Daoy (cell line): ENCODE results near the gene ALKBH5. TPM values are rescaled to one million over a fixed set of nuclear protein-coding genes. Genes with fewer than 3 reads are reported as not detected.
"Not testable (repeated sequence)": the region's sequence is repeated elsewhere in the genome, so short reads cannot be mapped to it uniquely, and the experiment has no call there.

Experiments used
- DNase-seq: peaks from one replicate; pipeline ENCODE4 v3.0.0-alpha.2; 2015; ENCODE audit warnings: low read depth
- total RNA-seq: library from RNA; depleted of rRNA; stranded (reverse); fragments of >200 nt; shearing (Covaris generic); gene quantifications from 2 replicates; pipeline ENCODE4 v1.2.3, GENCODE V29; 2014

The ALKBH5 gene
- total RNA-seq, 1 experiment from 2014 or later = 88.0 TPM

DNA sequence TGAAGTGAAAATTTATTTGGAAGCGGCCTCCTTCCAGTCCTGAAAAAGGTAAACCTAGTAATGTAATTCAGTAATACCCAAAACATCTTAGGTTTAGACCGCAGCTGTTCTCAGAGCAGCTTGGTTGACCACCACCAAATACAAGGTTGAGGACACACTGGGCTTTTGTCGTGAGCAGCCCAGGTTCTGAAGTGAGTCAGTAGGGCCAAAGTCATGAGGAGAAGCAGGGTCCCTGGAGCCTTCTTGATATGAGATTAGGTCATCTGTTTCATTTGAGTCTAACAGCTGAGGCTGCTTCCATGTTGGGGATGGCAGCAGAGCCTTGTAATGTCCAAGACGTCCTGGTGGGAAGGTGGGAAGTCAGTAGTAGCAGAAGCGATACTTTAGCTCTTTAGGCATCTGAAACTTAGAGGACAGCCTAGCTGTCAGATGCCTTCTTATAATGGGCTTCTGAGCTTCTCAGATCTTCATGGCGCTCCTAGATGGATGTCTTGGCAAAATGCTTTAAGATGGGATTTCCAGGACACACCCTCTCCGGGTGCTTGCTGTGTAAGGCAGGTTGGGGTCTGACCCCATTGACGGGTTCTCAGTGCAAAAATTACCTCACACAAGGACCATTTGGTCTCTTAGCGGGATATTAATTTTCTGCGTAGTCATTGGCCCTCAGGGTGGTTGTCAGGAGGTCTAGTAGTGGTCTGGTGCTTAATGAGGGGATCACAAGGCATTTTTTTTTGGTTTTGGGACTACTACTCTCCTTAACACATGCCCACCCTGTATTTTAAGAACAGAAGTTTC, 2.4 kb downstream of the ALKBH5 start:
- DNase-seq = peak; percentile 29

GRCh38 chr17:18186627-18186982, 3.0 kb downstream of the ALKBH5 start:
- DNase-seq = no peak

GRCh38 chr17:18187226-18187625, 3.6 kb downstream of the ALKBH5 start:
- no peak for DNase-seq

DNA sequence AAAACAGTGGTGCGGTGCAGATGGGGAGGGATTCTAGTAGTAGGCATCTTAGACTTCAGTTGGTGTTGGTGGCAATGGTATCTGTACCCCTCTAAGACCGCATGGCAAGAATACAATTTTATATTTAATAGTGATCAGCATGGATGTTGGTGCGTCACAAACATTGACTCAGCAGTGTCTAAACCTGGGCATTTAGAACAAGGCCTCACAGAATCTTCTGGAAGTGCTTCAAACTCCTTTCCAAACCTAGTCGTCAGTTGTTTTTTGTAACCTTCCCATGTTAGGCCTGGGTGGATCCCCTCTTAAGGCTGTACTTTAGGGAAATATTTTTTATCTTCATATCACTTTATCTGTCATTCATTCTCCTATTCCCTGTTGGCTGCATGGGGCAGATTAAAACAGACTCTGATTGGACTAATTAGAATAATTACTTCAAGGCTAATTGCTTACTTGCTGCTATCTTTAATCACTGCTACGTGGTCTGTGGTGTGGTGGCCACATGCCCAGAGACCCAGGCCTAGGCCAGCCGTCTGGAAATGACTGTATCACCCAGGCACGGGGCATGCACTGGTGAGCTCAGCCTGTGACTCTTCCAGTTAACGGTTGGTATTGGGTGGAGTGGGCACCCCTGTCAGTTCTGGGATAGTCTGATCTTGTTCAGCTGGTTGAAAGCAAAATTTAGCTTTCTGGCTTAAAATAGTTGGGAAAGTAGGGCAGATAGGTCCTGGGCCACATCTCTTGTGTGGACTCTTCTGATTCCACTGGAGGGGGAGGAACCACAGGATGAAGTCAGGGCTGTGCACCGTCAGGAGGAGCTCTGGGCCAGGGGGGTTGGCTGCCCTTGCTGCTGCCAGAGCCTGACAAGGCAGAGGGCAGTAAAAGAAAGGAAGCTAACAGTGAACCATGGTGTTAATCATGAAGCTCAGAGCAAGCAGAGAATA, 4.5 kb downstream of the ALKBH5 start:
- DNase-seq = peak; percentile 70

DNA sequence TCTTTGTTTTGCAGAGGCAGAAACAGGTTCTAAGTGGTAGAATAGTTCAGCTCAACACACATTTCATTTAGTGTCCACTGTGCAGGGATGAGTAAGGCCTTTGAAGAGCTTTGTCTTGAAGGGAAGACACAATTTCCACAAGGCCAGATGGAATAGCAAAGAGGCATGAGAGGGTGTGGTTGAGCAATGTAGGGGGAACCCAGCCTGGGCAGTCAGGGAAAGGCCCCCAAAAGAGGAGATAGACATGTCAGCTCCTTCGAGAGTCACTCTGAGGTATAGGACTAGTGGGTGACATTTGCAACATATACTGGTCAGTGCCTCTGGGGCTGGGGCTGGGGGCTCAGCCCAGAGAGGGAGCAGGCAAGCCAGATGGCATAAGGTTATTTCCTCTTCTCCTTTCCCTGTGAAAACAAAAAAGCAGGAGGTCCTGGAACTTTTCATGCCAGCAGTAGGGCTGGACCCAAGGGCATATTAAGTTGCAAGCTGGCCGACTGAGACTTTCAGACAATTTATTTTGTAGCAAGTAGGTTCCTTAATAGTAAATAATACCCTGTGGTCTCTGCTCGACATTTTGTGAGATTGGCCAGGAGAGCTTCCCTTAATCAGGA, 7.1 kb downstream of the ALKBH5 start:
- no peak for DNase-seq

DNA sequence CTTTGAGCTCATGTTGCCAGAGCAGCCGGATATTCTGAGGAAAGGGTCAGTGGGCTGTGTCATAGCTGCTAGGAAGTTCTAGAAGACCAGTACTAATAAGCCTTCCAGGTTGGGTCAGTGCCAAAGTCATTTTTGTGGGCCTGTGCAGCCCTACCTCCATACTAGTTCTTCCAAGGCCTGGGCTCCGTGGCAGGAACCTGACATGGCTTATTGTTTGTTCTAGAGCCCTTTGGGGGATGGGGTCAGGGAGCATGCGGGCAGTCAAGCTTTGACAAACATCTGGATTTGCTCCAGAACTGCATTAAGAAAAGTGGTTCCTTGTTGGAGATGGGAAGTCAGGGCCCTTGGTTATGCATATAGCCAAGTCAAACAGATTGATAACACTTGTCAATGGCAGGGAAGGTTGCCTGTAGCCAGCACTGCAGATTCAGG, 7.6 kb downstream of the ALKBH5 start:
- no peak for DNase-seq

DNA sequence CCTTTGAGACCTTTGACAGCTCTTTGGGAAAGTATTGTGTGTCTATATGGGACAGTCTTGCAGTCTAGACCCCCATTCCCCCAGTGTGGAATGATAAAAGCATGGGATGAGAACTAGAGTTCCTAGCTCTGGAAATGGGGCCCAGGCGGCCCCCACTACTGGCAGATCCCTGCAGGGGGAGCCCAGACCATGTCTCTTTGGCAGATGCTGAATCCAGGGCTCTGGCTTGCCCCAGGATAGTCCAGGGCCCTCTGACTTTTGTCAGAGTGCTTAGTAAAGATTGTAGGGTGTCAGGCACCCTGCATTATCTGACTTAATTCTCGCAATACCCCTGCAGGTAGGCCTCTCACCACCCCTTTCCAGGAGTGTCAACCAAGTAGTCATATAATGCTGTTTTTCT, 8.3 kb downstream of the ALKBH5 start:
- DNase-seq = no peak

DNA sequence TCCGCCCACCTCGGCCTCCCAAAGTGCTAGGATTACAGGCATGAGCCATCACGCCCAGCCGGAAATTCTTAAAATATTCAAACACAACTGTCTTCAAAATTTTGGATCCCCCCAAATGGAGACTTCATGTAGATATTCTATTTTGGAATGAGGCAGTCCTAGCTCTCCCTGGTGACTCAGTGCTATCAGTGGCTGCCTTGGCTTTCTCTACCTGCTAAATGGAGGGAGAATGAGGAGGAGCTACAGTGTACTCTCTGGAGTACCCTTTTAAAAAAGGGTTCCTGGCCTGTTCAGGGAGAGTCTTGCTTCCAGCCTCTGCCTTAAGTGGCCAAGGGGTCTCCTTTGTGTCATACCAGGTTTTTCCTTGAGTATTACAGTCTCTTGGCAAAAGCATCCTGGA, 10.8 kb downstream of the ALKBH5 start:
- no peak for DNase-seq

DNA sequence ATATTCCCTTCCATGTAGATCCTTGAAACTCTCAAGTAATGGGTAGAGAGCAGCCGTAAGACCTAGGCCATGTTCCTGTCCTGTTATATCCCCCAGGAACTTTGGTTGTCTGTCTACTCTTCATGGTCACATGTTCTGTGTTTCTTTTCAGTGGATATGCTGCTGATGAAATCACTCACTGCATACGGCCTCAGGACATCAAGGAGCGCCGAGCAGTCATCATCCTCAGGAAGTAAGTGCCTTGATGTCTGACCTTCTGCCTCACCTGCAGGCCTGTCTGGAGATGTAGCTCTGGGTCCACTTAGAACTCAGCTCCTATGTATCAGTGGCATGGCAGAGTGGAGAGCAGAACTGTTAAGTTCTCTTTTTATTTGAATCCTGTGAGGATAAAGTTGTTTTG, 11.2 kb downstream of the ALKBH5 start:
- no peak for DNase-seq

GRCh38 chr17:18195246-18195645, 11.6 kb downstream of the ALKBH5 start:
- no peak for DNase-seq

- no peak for DNase-seq
These were observed 14.0 kb downstream of the ALKBH5 start for GRCh38 chr17:18197535-18198194.

- no peak for DNase-seq
These were observed 14.9 kb downstream of the ALKBH5 start for GRCh38 chr17:18198530-18198929.

DNA sequence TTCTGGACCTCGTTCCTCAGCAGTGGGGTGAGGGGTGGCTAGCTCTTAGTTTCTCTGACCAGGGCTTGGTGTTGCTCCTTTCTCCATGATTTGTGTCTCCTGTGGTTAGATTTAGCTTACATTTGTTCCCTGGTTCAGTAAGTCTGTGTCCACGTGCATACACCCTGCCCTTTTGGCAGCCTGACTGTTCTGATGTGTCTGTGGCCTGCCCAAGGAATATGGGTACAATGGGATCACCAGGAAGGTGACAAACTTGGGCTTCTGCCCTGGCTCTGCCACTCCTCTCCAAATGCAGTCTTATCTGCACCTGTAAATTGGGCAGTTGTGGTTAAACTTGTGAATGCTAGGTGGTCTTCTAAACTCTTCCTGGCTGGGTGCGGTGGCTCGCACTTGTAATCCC, 17.5 kb downstream of the ALKBH5 start:
- DNase-seq = no peak

- DNase-seq = no peak
These were observed 19.7 kb downstream of the ALKBH5 start for GRCh38 chr17:18203308-18203707.

- DNase-seq = no peak
These were observed 22.2 kb downstream of the ALKBH5 start for GRCh38 chr17:18205861-18206260.

- no peak for DNase-seq
These were observed 23.3 kb downstream of the ALKBH5 start for GRCh38 chr17:18206962-18207361.

DNA sequence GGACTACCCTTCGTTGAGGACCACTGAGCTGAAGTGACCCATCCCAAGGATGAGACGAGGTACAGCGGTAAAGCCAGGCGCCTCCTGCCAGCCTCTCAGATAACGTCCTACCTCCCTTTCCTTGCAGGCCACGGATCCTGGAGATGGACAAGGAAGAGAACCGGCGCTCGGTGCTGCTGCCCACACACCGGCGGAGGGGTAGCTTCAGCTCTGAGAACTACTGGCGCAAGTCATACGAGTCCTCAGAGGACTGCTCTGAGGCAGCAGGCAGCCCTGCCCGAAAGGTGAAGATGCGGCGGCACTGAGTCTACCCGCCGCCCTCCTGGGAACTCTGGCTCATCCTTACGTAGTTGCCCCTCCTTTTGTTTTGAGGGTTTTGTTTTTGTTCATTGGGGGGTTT, 24.5 kb downstream of the ALKBH5 start:
- DNase-seq = no peak

DNA sequence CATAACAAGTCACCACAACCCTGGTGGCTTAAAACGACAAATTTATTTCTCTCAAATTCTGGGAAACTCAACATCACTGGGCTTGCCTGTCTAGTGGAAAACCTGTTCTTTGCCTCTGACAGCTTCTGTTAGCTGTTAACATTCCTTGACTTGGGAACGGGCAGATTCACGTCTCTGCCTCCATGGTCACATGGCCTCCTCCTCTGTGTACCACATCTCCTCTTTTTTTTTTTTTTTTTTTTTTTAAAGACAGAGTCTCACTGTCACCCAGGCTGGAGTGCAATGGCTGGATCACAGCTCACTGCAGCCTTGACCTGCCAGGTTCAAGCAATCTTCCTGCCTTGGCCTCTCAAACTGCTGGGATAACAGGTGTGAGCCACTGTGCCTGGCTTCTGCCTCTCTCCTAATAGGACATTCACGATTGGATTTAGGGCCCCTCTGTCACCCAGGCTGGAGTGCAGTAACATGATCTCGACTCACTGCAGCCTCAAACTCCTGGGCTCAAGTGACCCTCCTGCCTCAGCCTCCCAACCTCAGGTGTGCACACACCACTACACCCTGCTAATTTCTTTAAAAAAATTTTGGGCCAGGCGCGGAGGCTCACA, 30.1 kb downstream of the ALKBH5 start:
- no peak for DNase-seq

- not testable (repeated sequence) for DNase-seq
These were observed 33.3 kb downstream of the ALKBH5 start for GRCh38 chr17:18216906-18217305.

- peak; percentile 76 for DNase-seq
These were observed 33.9 kb downstream of the ALKBH5 start for GRCh38 chr17:18217412-18218015.
